Vagina (tissue), 2 donors: ENCODE measurements around the gene ZNF519. TPM values are rescaled to one million over a fixed set of nuclear protein-coding genes. Genes with fewer than 3 reads are reported as not detected.

Experiments used
- DNase-seq, 2 donors: peaks; one replicate each; pipeline ENCODE4 v3.0.0-alpha.2; 2017; ENCODE audit errors: extremely low spot score in 2 of 2
- H3K27ac ChIP-seq: fragments of 200-600 bp; sonication (generic); one replicate; pipeline ENCODE4 v1.5.1; 2019
- H3K27me3 ChIP-seq: fragments of 200-600 bp; sonication (generic); one replicate; pipeline ENCODE4 v1.5.1; 2019
- H3K36me3 ChIP-seq, 2 donors: fragments of 200-600 bp; sonication (generic); one replicate each; pipeline ENCODE4 v1.5.1; 2017 to 2019
- H3K4me1 ChIP-seq: fragments of 200-600 bp; sonication (generic); one replicate; pipeline ENCODE4 v1.5.1; 2019
- H3K4me3 ChIP-seq, 2 donors: fragments of 200-600 bp; sonication (generic); 1 replicate in 1 of 2; 2 replicates in 1 of 2; pipeline ENCODE4 v1.5.1; 2016 to 2019
- H3K9me3 ChIP-seq: fragments of 200-600 bp; sonication (generic); one replicate; pipeline ENCODE4 v1.5.1; 2019
- POLR2A ChIP-seq, 2 donors: fragments of 450-650 bp; IDR thresholded peaks; one replicate each; pipeline ENCODE4 v1.6.1; 2017; ENCODE audit warnings: antibody characterized with exemption in 2 of 2, mild to moderate bottlenecking in 2 of 2, moderate library complexity in 2 of 2
- POLR2AphosphoS5 ChIP-seq, 2 donors: sonication (generic); formaldehyde crosslinking; IDR thresholded peaks; one replicate each; pipeline ENCODE4 v1.9.0; 2017; ENCODE audit warnings: antibody characterized with exemption in 2 of 2, mild to moderate bottlenecking in 2 of 2, low read depth in 1 of 2; ENCODE audit not compliant: insufficient read depth in 1 of 2
- intact Hi-C: fragments of 100-400 bp; cut with DNase I; formaldehyde crosslinking; loops from one replicate; pipeline ENCODE4 v1.15.1; 2023
- total RNA-seq: library from RNA; depleted of rRNA; stranded (reverse); fragments of >200 nt; gene quantifications from one replicate; pipeline ENCODE4 v1.2.3, GENCODE V29; 2016
- TF ChIP-seq, protein P1 (sequence below), 3 experiments: fragments of 450-650 bp in 2 of 3; fragments of 200-600 bp in 1 of 3; sonication (generic) in 1 of 3; IDR thresholded peaks; one replicate each; pipeline ENCODE4 v1.5.1; 2017 to 2019; ENCODE audit warnings: antibody characterized with exemption in 3 of 3, mild to moderate bottlenecking in 2 of 3, moderate library complexity in 2 of 3

The ZNF519 gene
- total RNA-seq, 1 donor from 2014 or later = 5.6 TPM

DNA sequence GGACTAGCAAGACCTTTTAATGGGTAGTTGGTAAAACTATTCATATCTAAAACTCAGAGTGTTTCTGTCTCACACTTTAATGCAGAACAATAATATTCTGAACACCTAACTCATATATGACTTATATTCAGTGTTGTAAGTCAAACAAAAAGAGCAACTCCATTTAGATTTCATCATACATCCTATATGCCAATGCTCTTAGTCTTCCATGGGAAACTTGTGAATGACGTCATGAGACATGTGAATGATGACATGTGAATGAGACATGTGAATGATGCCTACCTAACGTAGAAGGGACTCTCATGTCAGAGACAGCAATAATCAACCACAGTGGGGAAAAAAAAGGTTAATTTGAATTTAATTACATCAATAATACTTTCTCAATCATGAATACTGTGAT, 28.0 kb downstream of the ZNF519 start:
- intact Hi-C loops = no loop called here
- Histone ChIP-seq H3K4me1 (no peaks in the 10 kb centered on the region), H3K36me3 (peaks cover 0 to 16% of the 10 kb centered on the region in 2 donors), H3K9me3 (no peaks in the 10 kb centered on the region), H3K27ac (no peak overlapping the region), H3K4me3 (no peak overlapping the region), H3K27me3 (no peaks in the 10 kb centered on the region)
- no peak for TF ChIP-seq POLR2AphosphoS5 (IDR thresholded peaks at IDR 0.05; ENCODE audit: insufficient read depth in 1 of 2, low read depth in 1 of 2)
- TF ChIP-seq POLR2A (IDR thresholded peaks at IDR 0.05) = no peak
- TF ChIP-seq, protein P1, sequence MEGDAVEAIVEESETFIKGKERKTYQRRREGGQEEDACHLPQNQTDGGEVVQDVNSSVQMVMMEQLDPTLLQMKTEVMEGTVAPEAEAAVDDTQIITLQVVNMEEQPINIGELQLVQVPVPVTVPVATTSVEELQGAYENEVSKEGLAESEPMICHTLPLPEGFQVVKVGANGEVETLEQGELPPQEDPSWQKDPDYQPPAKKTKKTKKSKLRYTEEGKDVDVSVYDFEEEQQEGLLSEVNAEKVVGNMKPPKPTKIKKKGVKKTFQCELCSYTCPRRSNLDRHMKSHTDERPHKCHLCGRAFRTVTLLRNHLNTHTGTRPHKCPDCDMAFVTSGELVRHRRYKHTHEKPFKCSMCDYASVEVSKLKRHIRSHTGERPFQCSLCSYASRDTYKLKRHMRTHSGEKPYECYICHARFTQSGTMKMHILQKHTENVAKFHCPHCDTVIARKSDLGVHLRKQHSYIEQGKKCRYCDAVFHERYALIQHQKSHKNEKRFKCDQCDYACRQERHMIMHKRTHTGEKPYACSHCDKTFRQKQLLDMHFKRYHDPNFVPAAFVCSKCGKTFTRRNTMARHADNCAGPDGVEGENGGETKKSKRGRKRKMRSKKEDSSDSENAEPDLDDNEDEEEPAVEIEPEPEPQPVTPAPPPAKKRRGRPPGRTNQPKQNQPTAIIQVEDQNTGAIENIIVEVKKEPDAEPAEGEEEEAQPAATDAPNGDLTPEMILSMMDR (IDR thresholded peaks at IDR 0.05) = no peak
- DNase-seq = no peak

DNA sequence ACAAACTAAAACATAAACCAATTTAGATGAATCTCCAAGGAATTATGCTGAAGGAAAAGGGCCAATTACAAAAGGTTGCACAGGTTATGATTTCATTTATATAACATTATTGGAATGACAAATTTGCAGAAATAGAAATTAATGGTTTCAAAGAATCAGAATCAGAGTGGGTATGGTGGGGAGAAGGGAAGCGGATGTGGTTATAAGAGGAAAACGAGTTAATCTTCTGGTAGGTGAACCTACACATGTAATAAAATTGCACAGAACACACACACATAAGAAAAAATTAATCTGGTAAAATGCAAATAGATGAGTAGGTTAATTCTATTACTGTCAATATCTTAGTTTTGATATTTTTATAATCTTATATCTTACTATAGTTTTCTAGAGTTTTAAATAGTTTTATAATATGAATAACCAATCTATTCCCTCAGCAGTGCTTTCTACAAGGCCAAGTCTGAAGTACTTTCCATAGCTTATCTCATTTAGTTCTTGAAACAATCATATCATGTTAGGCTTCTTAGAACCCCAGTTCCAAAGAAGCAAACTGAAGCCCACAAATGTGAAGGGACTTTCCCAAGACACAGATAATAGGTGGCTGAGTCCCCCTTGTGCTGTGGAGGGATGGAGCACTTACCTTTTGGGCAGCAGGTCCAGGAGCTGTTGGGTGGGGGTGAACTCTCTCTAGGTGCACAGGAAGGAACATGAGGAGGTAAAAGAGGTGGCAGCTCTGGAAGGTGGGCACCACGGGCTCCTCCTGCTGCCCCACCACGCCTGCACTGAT, 31.5 kb downstream of the ZNF519 start:
- no peak overlapping the region for H3K27ac ChIP-seq
- intact Hi-C loops = no loop called here
- TF ChIP-seq POLR2A (IDR thresholded peaks at IDR 0.05) = no peak
- TF ChIP-seq, protein P1 (IDR thresholded peaks at IDR 0.05) = no peak
- no peak for TF ChIP-seq POLR2AphosphoS5 (IDR thresholded peaks at IDR 0.05; ENCODE audit: insufficient read depth in 1 of 2, low read depth in 1 of 2)

GRCh38 chr18:14098428-14098827, 33.8 kb downstream of the ZNF519 start:
- H3K9me3 ChIP-seq = no peaks in the 10 kb centered on the region
- no peak overlapping the region for H3K4me3 ChIP-seq
- no peak for TF ChIP-seq POLR2A (IDR thresholded peaks at IDR 0.05)
- TF ChIP-seq, protein P1 (IDR thresholded peaks at IDR 0.05) = no peak
- TF ChIP-seq POLR2AphosphoS5 (IDR thresholded peaks at IDR 0.05; ENCODE audit: insufficient read depth in 1 of 2, low read depth in 1 of 2) = no peak
- H3K27ac ChIP-seq = no peak overlapping the region
- H3K4me1 ChIP-seq = no peaks in the 10 kb centered on the region
- no peaks in the 10 kb centered on the region for H3K27me3 ChIP-seq
- DNase-seq = no peak
- intact Hi-C loops = no loop called here
- H3K36me3 ChIP-seq = peaks cover 0 to 5% of the 10 kb centered on the region in 2 donors

More for the DNA sequence above, 31.5 kb downstream of the ZNF519 start:
- DNase-seq = no peak
- Histone ChIP-seq H3K4me1 (no peaks in the 10 kb centered on the region), H3K9me3 (no peaks in the 10 kb centered on the region), H3K36me3 (peaks cover 0 to 5% of the 10 kb centered on the region in 2 donors), H3K27me3 (no peaks in the 10 kb centered on the region), H3K4me3 (no peak overlapping the region)

GRCh38 chr18:14097761-14098160, 34.5 kb downstream of the ZNF519 start:
- intact Hi-C loops = no loop called here
- Histone ChIP-seq H3K27me3 (no peaks in the 10 kb centered on the region), H3K9me3 (no peaks in the 10 kb centered on the region), H3K4me3 (no peak overlapping the region), H3K4me1 (no peaks in the 10 kb centered on the region), H3K27ac (no peak overlapping the region), H3K36me3 (peaks cover 0 to 5% of the 10 kb centered on the region in 2 donors)
- DNase-seq = no peak
- TF ChIP-seq POLR2AphosphoS5 (IDR thresholded peaks at IDR 0.05; ENCODE audit: insufficient read depth in 1 of 2, low read depth in 1 of 2) (no peak), POLR2A (IDR thresholded peaks at IDR 0.05) (no peak)
- TF ChIP-seq, protein P1 (IDR thresholded peaks at IDR 0.05) = no peak

DNA sequence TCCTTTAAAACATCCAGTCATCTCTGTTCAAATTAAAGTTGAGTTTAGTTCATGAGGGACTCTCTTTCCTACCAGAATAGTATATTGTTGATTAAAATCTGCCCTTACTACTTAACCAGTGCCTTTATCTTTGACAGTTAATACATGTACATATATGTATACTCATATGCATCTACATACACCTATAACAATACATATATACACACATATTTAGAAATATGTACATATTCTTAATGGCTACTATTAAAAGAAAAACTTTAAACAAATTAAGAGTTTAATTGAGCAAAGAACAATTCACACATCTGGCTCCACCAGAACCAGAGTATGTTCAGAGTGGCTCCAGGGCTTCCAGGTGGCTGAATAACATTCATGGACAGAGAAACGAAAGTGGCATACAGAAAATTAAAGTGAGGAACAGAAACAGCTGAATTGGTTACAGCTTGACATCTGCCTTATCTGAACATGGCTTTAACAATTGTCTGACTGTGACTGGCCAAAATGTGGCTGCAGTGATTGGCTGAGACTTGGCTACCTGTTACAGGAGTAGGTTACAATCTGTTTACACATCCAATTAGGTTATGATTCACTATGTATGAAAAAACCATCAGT, 38.8 kb downstream of the ZNF519 start:
- no peak overlapping the region for H3K27ac ChIP-seq
- no peaks in the 10 kb centered on the region for H3K4me1 ChIP-seq
- H3K27me3 ChIP-seq = no peaks in the 10 kb centered on the region
- TF ChIP-seq POLR2AphosphoS5 (IDR thresholded peaks at IDR 0.05; ENCODE audit: insufficient read depth in 1 of 2, low read depth in 1 of 2) = no peak
- no peak for TF ChIP-seq POLR2A (IDR thresholded peaks at IDR 0.05)
- TF ChIP-seq, protein P1 (IDR thresholded peaks at IDR 0.05) = no peak
- H3K9me3 ChIP-seq = no peaks in the 10 kb centered on the region
- no peaks in the 10 kb centered on the region for H3K36me3 ChIP-seq
- intact Hi-C loops = no loop called here
- DNase-seq = no peak
- H3K4me3 ChIP-seq = no peak overlapping the region
